Peyer's patch (tissue), 4 donors: ENCODE measurements around the gene FOXI1.

Source experiments
- POLR2A ChIP-seq, 2 donors: fragments of 450-650 bp; IDR thresholded peaks; one replicate each; pipeline ENCODE4 v1.5.1; 2017; ENCODE audit warnings: antibody characterized with exemption in 2 of 2, mild to moderate bottlenecking in 2 of 2, moderate library complexity in 2 of 2
- TF ChIP-seq, protein P1 (sequence below), 6 experiments: fragments of 450-650 bp in 4 of 6; fragments of 200-600 bp in 2 of 6; sonication (generic) in 1 of 6; IDR thresholded peaks; one replicate each; pipeline ENCODE4 v1.5.1; 2017 to 2019; ENCODE audit warnings: antibody characterized with exemption in 6 of 6, mild to moderate bottlenecking in 3 of 6, moderate library complexity in 1 of 6

DNA sequence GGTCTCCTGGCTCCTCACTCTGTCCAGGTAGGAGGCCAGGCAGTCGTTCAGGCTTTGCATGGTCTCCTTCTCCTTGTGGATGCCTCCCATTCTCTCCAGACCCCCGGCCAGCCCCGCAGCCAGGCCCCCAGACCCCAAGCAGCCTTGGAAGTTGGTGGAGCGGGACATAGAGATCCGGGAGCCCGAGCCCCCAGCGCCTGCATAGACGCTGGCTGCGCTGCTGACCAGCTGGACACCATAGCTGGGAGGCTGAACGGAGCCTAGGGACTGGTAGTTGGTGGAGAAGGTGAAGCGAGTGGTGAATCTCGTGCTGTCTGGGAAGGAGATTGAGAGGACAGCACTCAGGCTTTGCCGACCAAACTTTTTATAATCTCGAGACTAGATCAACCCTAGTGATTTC, 35.9 kb downstream of the FOXI1 start:
- TF ChIP-seq, protein P1, sequence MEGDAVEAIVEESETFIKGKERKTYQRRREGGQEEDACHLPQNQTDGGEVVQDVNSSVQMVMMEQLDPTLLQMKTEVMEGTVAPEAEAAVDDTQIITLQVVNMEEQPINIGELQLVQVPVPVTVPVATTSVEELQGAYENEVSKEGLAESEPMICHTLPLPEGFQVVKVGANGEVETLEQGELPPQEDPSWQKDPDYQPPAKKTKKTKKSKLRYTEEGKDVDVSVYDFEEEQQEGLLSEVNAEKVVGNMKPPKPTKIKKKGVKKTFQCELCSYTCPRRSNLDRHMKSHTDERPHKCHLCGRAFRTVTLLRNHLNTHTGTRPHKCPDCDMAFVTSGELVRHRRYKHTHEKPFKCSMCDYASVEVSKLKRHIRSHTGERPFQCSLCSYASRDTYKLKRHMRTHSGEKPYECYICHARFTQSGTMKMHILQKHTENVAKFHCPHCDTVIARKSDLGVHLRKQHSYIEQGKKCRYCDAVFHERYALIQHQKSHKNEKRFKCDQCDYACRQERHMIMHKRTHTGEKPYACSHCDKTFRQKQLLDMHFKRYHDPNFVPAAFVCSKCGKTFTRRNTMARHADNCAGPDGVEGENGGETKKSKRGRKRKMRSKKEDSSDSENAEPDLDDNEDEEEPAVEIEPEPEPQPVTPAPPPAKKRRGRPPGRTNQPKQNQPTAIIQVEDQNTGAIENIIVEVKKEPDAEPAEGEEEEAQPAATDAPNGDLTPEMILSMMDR (IDR thresholded peaks at IDR 0.05), result no peak
- TF ChIP-seq POLR2A (IDR thresholded peaks at IDR 0.05), result no peak
